Gastroesophageal sphincter (tissue), 3 donors: ENCODE measurements around the gene SLC13A4.

ENCODE experiments used
- EP300 ChIP-seq: sonication (generic); formaldehyde crosslinking; IDR thresholded peaks from one replicate; pipeline ENCODE4 v1.6.1; 2017; ENCODE audit warnings: antibody characterized with exemption, mild to moderate bottlenecking
- POLR2A ChIP-seq, 2 donors: fragments of 450-650 bp; IDR thresholded peaks; one replicate each; pipeline ENCODE4 v1.6.1; 2017; ENCODE audit warnings: antibody characterized with exemption in 2 of 2, mild to moderate bottlenecking in 2 of 2, moderate library complexity in 1 of 2
- POLR2AphosphoS5 ChIP-seq: sonication (generic); formaldehyde crosslinking; IDR thresholded peaks from one replicate; pipeline ENCODE4 v1.6.1; 2017; ENCODE audit warnings: antibody characterized with exemption
- TF ChIP-seq, protein P1 (sequence below), 4 experiments: fragments of 200-600 bp in 2 of 4; fragments of 450-650 bp in 2 of 4; sonication (generic) in 1 of 4; IDR thresholded peaks; one replicate each; pipeline ENCODE4 v1.5.1; 2017 to 2019; ENCODE audit warnings: antibody characterized with exemption in 4 of 4, mild to moderate bottlenecking in 2 of 4, moderate library complexity in 2 of 4

DNA sequence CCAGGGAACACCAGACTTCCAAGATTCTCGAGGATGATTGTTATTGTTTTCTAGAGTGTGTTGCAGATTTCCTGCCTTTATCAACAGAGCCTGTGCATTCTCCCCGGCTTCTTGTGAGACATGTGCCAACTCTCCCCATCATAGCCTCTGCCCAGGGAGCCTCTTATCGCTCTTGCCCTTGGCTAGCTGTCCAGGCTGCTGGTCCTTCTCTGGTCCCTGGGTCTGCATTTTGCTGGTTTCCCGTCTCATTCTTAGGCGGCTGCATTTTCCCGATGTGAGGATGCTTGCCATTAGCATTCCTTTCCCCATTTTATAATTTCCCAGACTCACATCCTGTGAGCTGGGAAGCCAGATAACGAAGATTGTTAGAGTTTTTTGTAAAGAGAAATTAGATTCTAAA, 15.2 kb downstream of the SLC13A4 start:
- TF ChIP-seq POLR2A (IDR thresholded peaks at IDR 0.05): no peak
- TF ChIP-seq, protein P1, sequence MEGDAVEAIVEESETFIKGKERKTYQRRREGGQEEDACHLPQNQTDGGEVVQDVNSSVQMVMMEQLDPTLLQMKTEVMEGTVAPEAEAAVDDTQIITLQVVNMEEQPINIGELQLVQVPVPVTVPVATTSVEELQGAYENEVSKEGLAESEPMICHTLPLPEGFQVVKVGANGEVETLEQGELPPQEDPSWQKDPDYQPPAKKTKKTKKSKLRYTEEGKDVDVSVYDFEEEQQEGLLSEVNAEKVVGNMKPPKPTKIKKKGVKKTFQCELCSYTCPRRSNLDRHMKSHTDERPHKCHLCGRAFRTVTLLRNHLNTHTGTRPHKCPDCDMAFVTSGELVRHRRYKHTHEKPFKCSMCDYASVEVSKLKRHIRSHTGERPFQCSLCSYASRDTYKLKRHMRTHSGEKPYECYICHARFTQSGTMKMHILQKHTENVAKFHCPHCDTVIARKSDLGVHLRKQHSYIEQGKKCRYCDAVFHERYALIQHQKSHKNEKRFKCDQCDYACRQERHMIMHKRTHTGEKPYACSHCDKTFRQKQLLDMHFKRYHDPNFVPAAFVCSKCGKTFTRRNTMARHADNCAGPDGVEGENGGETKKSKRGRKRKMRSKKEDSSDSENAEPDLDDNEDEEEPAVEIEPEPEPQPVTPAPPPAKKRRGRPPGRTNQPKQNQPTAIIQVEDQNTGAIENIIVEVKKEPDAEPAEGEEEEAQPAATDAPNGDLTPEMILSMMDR (IDR thresholded peaks at IDR 0.05): no peak
- TF ChIP-seq POLR2AphosphoS5: no peak
- TF ChIP-seq EP300: no peak
